Neural progenitor cell (in vitro differentiated cells): ENCODE measurements around the gene VWF.

Experiments used
- CTCF ChIP-seq: fragments of 200-600 bp; sonication (generic); IDR thresholded peaks from 2 replicates; pipeline ENCODE4 v1.5.1; 2017; ENCODE audit warnings: antibody characterized with exemption, mild to moderate bottlenecking
- EZH2 ChIP-seq: fragments of 200-600 bp; sonication (generic); IDR thresholded peaks from 2 replicates; pipeline ENCODE4 v1.6.1; 2017; ENCODE audit warnings: antibody characterized with exemption, mild to moderate bottlenecking, moderate library complexity
- EZH2phosphoT487 ChIP-seq: fragments of 200-600 bp; sonication (generic); IDR thresholded peaks from 2 replicates; pipeline ENCODE4 v1.6.1; 2017; ENCODE audit warnings: antibody characterized with exemption

GRCh38 chr12:5953835-5954586 is 170.5 kb downstream of the VWF start:
- TF ChIP-seq CTCF (no peak), EZH2 (no peak), EZH2phosphoT487 (no peak)
